Astrocyte (in vitro differentiated cells and primary cell): ENCODE results near the gene LRFN5. TPM values are rescaled to one million over a fixed set of nuclear protein-coding genes. Genes with fewer than 3 reads are reported as not detected.
A peak's percentile ranks its signal among the peaks of the same experiment; 100 is the strongest.

ENCODE experiments used
- DNase-seq: peaks from one replicate; pipeline ENCODE4 v3.0.0-alpha.2; 2010; ENCODE audit warnings: low read depth
- FAIRE-seq: peaks from 2 replicates; lab custom pipeline; 2011; peaks lifted over from hg19 to GRCh38; lab: Jason Lieb, UNC
- H2AFZ ChIP-seq: 2 replicates; pipeline ENCODE4 v1.6.0; 2012; ENCODE audit warnings: low read depth, low read length, inconsistent platforms
- H3K27ac ChIP-seq: 2 replicates; pipeline ENCODE4 v1.5.1; 2011; ENCODE audit warnings: low read depth, low read length, inconsistent platforms
- H3K27me3 ChIP-seq: 2 replicates; pipeline ENCODE4 v1.6.0; 2011; ENCODE audit warnings: low read length, inconsistent platforms; ENCODE audit not compliant: insufficient read depth
- H3K36me3 ChIP-seq: 2 replicates; pipeline ENCODE4 v1.5.1; 2011; ENCODE audit warnings: low read length, inconsistent platforms; ENCODE audit not compliant: insufficient read depth
- H3K4me1 ChIP-seq: 2 replicates; pipeline ENCODE4 v1.5.1; 2011; ENCODE audit warnings: low read length, inconsistent platforms; ENCODE audit not compliant: insufficient read depth
- H3K4me2 ChIP-seq: 2 replicates; pipeline ENCODE4 v1.6.0; 2012; ENCODE audit warnings: low read length, inconsistent platforms
- H3K4me3 ChIP-seq: 2 replicates; pipeline ENCODE4 v1.5.1; 2011; ENCODE audit warnings: low read depth, mild to moderate bottlenecking, low read length, inconsistent platforms; ENCODE audit not compliant: insufficient read depth
- H3K79me2 ChIP-seq: 2 replicates; pipeline ENCODE4 v1.6.0; 2012; ENCODE audit warnings: mild to moderate bottlenecking, low read length, inconsistent platforms; ENCODE audit not compliant: insufficient read depth
- H3K9ac ChIP-seq: 2 replicates; pipeline ENCODE4 v1.6.0; 2012; ENCODE audit warnings: mild to moderate bottlenecking, low read length, inconsistent platforms
- H3K9me3 ChIP-seq: 2 replicates; pipeline ENCODE4 v1.5.1; 2012; ENCODE audit warnings: low read depth, mild to moderate bottlenecking, low read length, inconsistent platforms; ENCODE audit not compliant: insufficient read depth
- H4K20me1 ChIP-seq: 2 replicates; pipeline ENCODE4 v1.6.0; 2012; ENCODE audit warnings: low read length, inconsistent platforms; ENCODE audit not compliant: insufficient read depth
- H3K27ac Mint-ChIP-seq: one replicate; pipeline ENCODE4 v1.8.0; 2021; ENCODE audit warnings: mild to moderate bottlenecking, mixed read lengths; ENCODE audit not compliant: unreplicated experiment
- H3K27me3 Mint-ChIP-seq: one replicate; pipeline ENCODE4 v1.8.0; 2021; ENCODE audit warnings: low read depth, mixed read lengths; ENCODE audit not compliant: unreplicated experiment
- H3K36me3 Mint-ChIP-seq: one replicate; pipeline ENCODE4 v1.8.0; 2021; ENCODE audit warnings: low read depth, mixed read lengths; ENCODE audit not compliant: unreplicated experiment
- H3K4me1 Mint-ChIP-seq: one replicate; pipeline ENCODE4 v1.8.0; 2021; ENCODE audit warnings: low read depth, mixed read lengths; ENCODE audit not compliant: unreplicated experiment
- H3K4me3 Mint-ChIP-seq: one replicate; pipeline ENCODE4 v1.8.0; 2021; ENCODE audit warnings: mild to moderate bottlenecking, moderate library complexity, mixed read lengths; ENCODE audit not compliant: unreplicated experiment
- H3K9me3 Mint-ChIP-seq: one replicate; pipeline ENCODE4 v1.8.0; 2021; ENCODE audit warnings: mild to moderate bottlenecking, mixed read lengths; ENCODE audit not compliant: unreplicated experiment
- EZH2 ChIP-seq: IDR thresholded peaks from 2 replicates; pipeline ENCODE4 v1.6.1; 2012; ENCODE audit warnings: mild to moderate bottlenecking, low read length, inconsistent platforms; ENCODE audit not compliant: insufficient read depth
- total RNA-seq: library from RNA; stranded (reverse); gene quantifications from 2 replicates; pipeline ENCODE4 v1.2.1, GENCODE V29; 2021
- TF ChIP-seq, protein P1 (sequence below): IDR thresholded peaks from 2 replicates; pipeline ENCODE4 v1.5.1; 2011; ENCODE audit warnings: low read depth, mild to moderate bottlenecking, inconsistent platforms, low read length, moderate library complexity; ENCODE audit not compliant: insufficient read depth

LRFN5 gene
- total RNA-seq, 1 donor from 2014 or later: 1.5 TPM

DNA sequence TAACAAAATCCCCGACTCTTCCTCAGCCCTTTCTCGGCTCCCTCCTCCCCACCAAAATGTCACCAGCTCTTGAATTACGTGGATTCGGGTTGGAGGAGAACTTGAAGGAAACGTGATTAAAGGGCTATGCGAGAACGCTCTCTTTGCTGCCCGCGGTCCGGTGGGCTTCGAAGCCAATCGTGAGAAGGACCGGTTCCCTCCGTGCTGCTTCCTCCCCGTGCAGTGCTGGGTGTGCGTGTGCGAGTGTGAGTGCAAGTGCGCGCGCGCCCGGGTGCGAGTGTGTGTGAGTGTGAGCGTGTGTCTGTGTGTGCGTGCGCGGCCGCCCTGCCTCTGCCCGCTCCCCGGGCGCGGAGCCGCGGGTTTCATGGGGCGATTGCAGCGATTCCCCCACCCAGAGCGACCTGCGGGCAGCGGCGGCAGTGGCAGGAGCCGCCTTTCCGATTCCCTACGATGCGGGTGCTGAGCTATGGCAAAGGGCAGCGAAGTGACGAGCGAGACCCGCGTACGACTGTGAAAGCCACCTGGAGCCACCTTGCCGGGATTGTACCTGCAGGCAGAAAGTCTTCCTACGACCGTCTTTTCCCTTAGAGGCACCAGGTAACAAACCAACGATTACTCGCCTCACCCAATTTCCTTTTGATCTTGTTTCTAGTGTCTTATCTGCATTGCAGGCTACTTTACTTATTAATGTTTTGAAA lies 1.4 kb downstream of the LRFN5 start:
- Histone ChIP-seq H3K36me3 (no peaks in the 10 kb centered on the region), H3K9ac (peak overlapping the region; percentile 86), H3K4me2 (peak overlapping the region; percentile 92), H2AFZ (peak overlapping the region; percentile 62), H3K9me3 (no peaks in the 10 kb centered on the region), H3K27ac (no peak overlapping the region), H4K20me1 (no peaks in the 10 kb centered on the region), H3K79me2 (peaks cover 14% of the 10 kb centered on the region), H3K27me3 (peaks cover 22% of the 10 kb centered on the region), H3K4me3 (peak overlapping the region; percentile 94), H3K4me1 (peaks cover 38% of the 10 kb centered on the region)
- no peak overlapping the region for H3K27ac Mint-ChIP-seq
- no peaks in the 10 kb centered on the region for H3K9me3 Mint-ChIP-seq
- H3K36me3 Mint-ChIP-seq: peaks cover 2% of the 10 kb centered on the region
- peaks cover 3% of the 10 kb centered on the region for H3K4me1 Mint-ChIP-seq
- FAIRE-seq: no peak
- no peak for DNase-seq
- peak; percentile 76 for TF ChIP-seq EZH2
- TF ChIP-seq, protein P1, sequence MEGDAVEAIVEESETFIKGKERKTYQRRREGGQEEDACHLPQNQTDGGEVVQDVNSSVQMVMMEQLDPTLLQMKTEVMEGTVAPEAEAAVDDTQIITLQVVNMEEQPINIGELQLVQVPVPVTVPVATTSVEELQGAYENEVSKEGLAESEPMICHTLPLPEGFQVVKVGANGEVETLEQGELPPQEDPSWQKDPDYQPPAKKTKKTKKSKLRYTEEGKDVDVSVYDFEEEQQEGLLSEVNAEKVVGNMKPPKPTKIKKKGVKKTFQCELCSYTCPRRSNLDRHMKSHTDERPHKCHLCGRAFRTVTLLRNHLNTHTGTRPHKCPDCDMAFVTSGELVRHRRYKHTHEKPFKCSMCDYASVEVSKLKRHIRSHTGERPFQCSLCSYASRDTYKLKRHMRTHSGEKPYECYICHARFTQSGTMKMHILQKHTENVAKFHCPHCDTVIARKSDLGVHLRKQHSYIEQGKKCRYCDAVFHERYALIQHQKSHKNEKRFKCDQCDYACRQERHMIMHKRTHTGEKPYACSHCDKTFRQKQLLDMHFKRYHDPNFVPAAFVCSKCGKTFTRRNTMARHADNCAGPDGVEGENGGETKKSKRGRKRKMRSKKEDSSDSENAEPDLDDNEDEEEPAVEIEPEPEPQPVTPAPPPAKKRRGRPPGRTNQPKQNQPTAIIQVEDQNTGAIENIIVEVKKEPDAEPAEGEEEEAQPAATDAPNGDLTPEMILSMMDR: no peak
- peaks cover 33% of the 10 kb centered on the region for H3K27me3 Mint-ChIP-seq
- peak overlapping the region; percentile 87 for H3K4me3 Mint-ChIP-seq

DNA sequence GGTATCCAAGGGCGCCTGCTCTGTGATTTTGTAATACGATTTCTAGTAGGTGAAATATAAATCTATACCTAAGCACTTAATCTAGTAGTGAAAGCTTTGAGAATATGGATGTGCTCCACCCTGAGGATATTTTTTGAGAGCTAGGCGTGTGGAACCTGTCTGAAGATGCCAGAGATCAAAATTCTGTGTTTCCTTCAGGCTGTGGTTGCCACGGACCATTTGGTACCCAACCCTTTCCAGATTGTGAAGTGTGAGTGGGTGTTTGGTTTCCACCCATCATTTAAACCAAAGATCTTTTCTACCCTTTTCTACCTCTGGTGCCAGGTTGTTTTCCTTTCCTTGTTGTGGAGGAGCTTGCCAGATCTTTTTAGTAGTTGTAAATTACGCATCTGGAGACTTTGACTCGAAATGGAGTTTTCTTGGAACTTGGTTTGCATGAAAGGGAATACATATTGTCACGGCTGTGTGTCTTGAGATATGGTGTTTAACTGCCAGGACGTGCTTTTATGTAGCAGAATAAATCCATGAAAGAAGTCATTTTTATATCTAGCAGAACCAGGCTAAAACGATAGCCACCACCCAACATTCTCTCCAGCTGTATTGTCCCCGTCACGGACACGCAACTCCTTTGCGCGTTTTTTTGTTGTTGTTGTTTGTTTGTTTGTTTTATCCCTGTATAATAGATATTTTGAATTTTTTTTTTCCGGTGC lies 2.2 kb downstream of the LRFN5 start:
- H3K27me3 ChIP-seq: peaks cover 22% of the 10 kb centered on the region
- Mint-ChIP-seq H3K4me3 (peak overlapping the region; percentile 87), H3K36me3 (peaks cover 2% of the 10 kb centered on the region), H3K27ac (no peak overlapping the region), H3K9me3 (no peaks in the 10 kb centered on the region), H3K4me1 (peaks cover 3% of the 10 kb centered on the region), H3K27me3 (peaks cover 33% of the 10 kb centered on the region)
- no peaks in the 10 kb centered on the region for H4K20me1 ChIP-seq
- FAIRE-seq: no peak
- H3K4me3 ChIP-seq: peak overlapping the region; percentile 94
- DNase-seq: no peak
- peaks cover 7% of the 10 kb centered on the region for H3K79me2 ChIP-seq
- H3K9me3 ChIP-seq: no peaks in the 10 kb centered on the region
- H3K36me3 ChIP-seq: no peaks in the 10 kb centered on the region
- peaks cover 38% of the 10 kb centered on the region for H3K4me1 ChIP-seq
- H3K9ac ChIP-seq: no peak overlapping the region
- no peak overlapping the region for H2AFZ ChIP-seq
- TF ChIP-seq, protein P1: no peak
- no peak overlapping the region for H3K27ac ChIP-seq
- peak overlapping the region; percentile 92 for H3K4me2 ChIP-seq
